ENCODE measurements around the gene SLC12A6. TPM values are rescaled to one million over a fixed set of nuclear protein-coding genes. Genes with fewer than 3 reads are reported as not detected.

Gene SLC12A6
- total and polyA plus RNA-seq, 2 of the 13 experiments (the other 11 are each of a cell fraction or from before 2014, with no cell fraction given) = 15.2 to 30.1 TPM

GRCh38 chr15:34243226-34243625 is 94.4 kb downstream of the SLC12A6 start:
- Histone ChIP-seq H3K4me1 (ENCODE audit: insufficient read depth, low read length) (no peaks in the 10 kb centered on the region), H3K4me3 (replicated peaks in 1 of 3; ENCODE audit: insufficient read depth in 1 of 3, low read depth in 2 of 3, low read length in 3 of 3) (no peak overlapping the region), H2AFZ (ENCODE audit: low read length) (no peak overlapping the region), H3K9ac (ENCODE audit: insufficient read depth, low read depth, low read length) (no peak overlapping the region), H3K79me2 (ENCODE audit: insufficient read depth, low read length) (no peaks in the 10 kb centered on the region), H3K4me2 (ENCODE audit: low read depth, low read length) (no peak overlapping the region), H3K27me3 (ENCODE audit: control insufficient read depth in 1 of 2, insufficient read depth in 2 of 2, low read length in 2 of 2) (no peaks in the 10 kb centered on the region), H3K27ac (ENCODE audit: extremely low read length, insufficient read depth, low read length) (no peak overlapping the region), H4K20me1 (ENCODE audit: insufficient read depth, low read length) (no peaks in the 10 kb centered on the region), H3K36me3 (replicated peaks in 1 of 2; ENCODE audit: control insufficient read depth in 1 of 2, insufficient read depth in 2 of 2, low read length in 2 of 2) (peaks cover 8 to 40% of the 10 kb centered on the region in 2 experiments), H3K9me3 (ENCODE audit: low read length) (no peaks in the 10 kb centered on the region)
- FAIRE-seq = no peak
- ATAC-seq = no peak
- ChIA-PET POLR2A (no interaction called here), CTCF (ENCODE audit: low intra/inter-chr PET ratio, low total read pairs) (no interaction called here)
- no peak for DNase-seq (ENCODE audit: low spot score)
- no TSS peak for BruUV-seq (replicated peaks)
- 89% methylated on average over 3 of the region's 3 CpGs for WGBS (ENCODE audit: low lambda C conversion rate)
- TF ChIP-seq NCOA5 (CRISPR knock-in tag; IDR thresholded peaks at IDR 0.05) (no peak), DDIT3 (CRISPR knock-in tag; IDR thresholded peaks at IDR 0.05) (no peak)
- in situ Hi-C loops (cut with HindIII; ENCODE audit: extremely low pct_ligation_motif_present, low pct_unique_long_range_greater_than_20kb) (loop anchor here (25.0 kb wide), 1 partner anchor 344 kb away; the partner anchor contains the start of gene GOLGA8B), intact Hi-C loops (cut with micrococcal nuclease; ENCODE audit: unreplicated experiment) (loop anchor here (5.0 kb wide), 1 partner anchor 124 kb away; the partner anchor contains the start of gene LPCAT4)

- H3K9ac ChIP-seq (ENCODE audit: insufficient read depth, low read depth, low read length) = no peak overlapping the region
- H3K27me3 ChIP-seq (ENCODE audit: control insufficient read depth in 1 of 2, insufficient read depth in 2 of 2, low read length in 2 of 2) = no peaks in the 10 kb centered on the region
- DNase-seq (ENCODE audit: low spot score) (no peak), FAIRE-seq (no peak), ATAC-seq (no peak)
- intact Hi-C loops (cut with micrococcal nuclease; ENCODE audit: unreplicated experiment) (loop anchor here (5.0 kb wide), 1 partner anchor 125 kb away; the partner anchor contains the start of gene LPCAT4), in situ Hi-C loops (cut with HindIII; ENCODE audit: extremely low pct_ligation_motif_present, low pct_unique_long_range_greater_than_20kb) (loop anchor here (25.0 kb wide), 1 partner anchor 345 kb away; the partner anchor contains the start of gene GOLGA8B)
- no peaks in the 10 kb centered on the region for H3K79me2 ChIP-seq (ENCODE audit: insufficient read depth, low read length)
- POLR2A ChIA-PET = no interaction called here
- no peaks in the 10 kb centered on the region for H3K4me1 ChIP-seq (ENCODE audit: insufficient read depth, low read length)
- BruUV-seq (replicated peaks) = no TSS peak
- H4K20me1 ChIP-seq (ENCODE audit: insufficient read depth, low read length) = no peaks in the 10 kb centered on the region
- no peaks in the 10 kb centered on the region for H3K9me3 ChIP-seq (ENCODE audit: low read length)
- no peak overlapping the region for H3K4me2 ChIP-seq (ENCODE audit: low read depth, low read length)
- WGBS (ENCODE audit: low lambda C conversion rate) = 82% methylated on average over 4 of the region's 4 CpGs
- H3K4me3 ChIP-seq (replicated peaks in 1 of 3; ENCODE audit: insufficient read depth in 1 of 3, low read depth in 2 of 3, low read length in 3 of 3) = no peak overlapping the region
- CTCF ChIA-PET (ENCODE audit: low intra/inter-chr PET ratio, low total read pairs) = interaction anchor here (2.1 kb wide), 1 partner anchor 126 kb away, joined by 6 read pairs; no protein-coding TSS in a partner anchor
- TF ChIP-seq ZNF136 (CRISPR knock-in tag; IDR thresholded peaks at IDR 0.05; ENCODE audit: low read depth) (no peak), NFIB (CRISPR knock-in tag; IDR thresholded peaks at IDR 0.05; ENCODE audit: borderline replicate concordance) (no peak), HNRNPUL1 (IDR thresholded peaks at IDR 0.05; ENCODE audit: low read depth, low read length) (no peak)
- no peak overlapping the region for H2AFZ ChIP-seq (ENCODE audit: low read length)
- H3K36me3 ChIP-seq (replicated peaks in 1 of 2; ENCODE audit: control insufficient read depth in 1 of 2, insufficient read depth in 2 of 2, low read length in 2 of 2) = peaks cover 11 to 45% of the 10 kb centered on the region in 2 experiments
- H3K27ac ChIP-seq (ENCODE audit: extremely low read length, insufficient read depth, low read length) = no peak overlapping the region
Measured at GRCh38 chr15:34242331-34242710, 95.3 kb downstream of the SLC12A6 start.

Data from HepG2 (cell line).